K562 (cell line): ENCODE results near the gene PSMB8.

Experiments
- ATF3 ChIP-seq, 2 experiments: fragments of 450-650 bp in 1 of 2; sonication (generic) in 1 of 2; formaldehyde crosslinking in 1 of 2; IDR thresholded peaks in 1 of 2; conservative IDR thresholded peaks in 1 of 2; 2 replicates each; pipeline versions ENCODE4 v1.6.1 to v1.8.1; 2016 to 2023; ENCODE audit warnings: mild to moderate bottlenecking in 2 of 2, moderate library complexity in 2 of 2, inconsistent platforms in 1 of 2, missing genetic modification reagents in 1 of 2
- CTCF ChIP-seq, 3 experiments: IDR thresholded peaks in 2 of 3; conservative IDR thresholded peaks in 1 of 3; 2 replicates each; pipeline ENCODE4 v1.5.1; 2011 to 2012; ENCODE audit warnings: low read length in 3 of 3, mild to moderate bottlenecking in 3 of 3, control low read depth in 2 of 3, improper control_type of control experiment in 1 of 3, inconsistent platforms in 1 of 3, low read depth in 1 of 3, mixed read lengths in 1 of 3, moderate library complexity in 1 of 3; ENCODE audit not compliant: insufficient read depth in 2 of 3
- E2F6 ChIP-seq, 2 experiments: IDR thresholded peaks; 2 replicates each; pipeline ENCODE4 v1.6.1; 2011; ENCODE audit warnings: borderline replicate concordance in 1 of 2, control low read depth in 1 of 2, low read depth in 1 of 2, low read length in 1 of 2, mild to moderate bottlenecking in 1 of 2, mixed read lengths in 1 of 2, moderate library complexity in 1 of 2; ENCODE audit not compliant: insufficient read depth in 1 of 2, insufficient read length in 1 of 2, poor library complexity in 1 of 2, severe bottlenecking in 1 of 2; ENCODE audit errors: extremely low read depth in 1 of 2
- KLF13 ChIP-seq: fragments of 450-650 bp; IDR thresholded peaks from 2 replicates; pipeline ENCODE4 v1.6.1; 2016; ENCODE audit warnings: missing genetic modification characterization, low read depth, mild to moderate bottlenecking, missing compliant biosample characterization, moderate library complexity, borderline replicate concordance
- LEF1 ChIP-seq: fragments of 450-650 bp; IDR thresholded peaks from 2 replicates; pipeline ENCODE4 v1.6.1; 2016; ENCODE audit warnings: mild to moderate bottlenecking
- POLR2AphosphoS5 ChIP-seq: IDR thresholded peaks from 2 replicates; pipeline ENCODE4 v1.6.1; 2011; ENCODE audit warnings: mild to moderate bottlenecking, low read depth, low read length, moderate library complexity; ENCODE audit not compliant: control insufficient read depth, insufficient read depth
- RBM39 ChIP-seq: fragments of 200-400 bp; formaldehyde crosslinking; optimal IDR thresholded peaks from 2 replicates; pipeline ENCODE3; 2018; ENCODE audit warnings: low read depth, low read length
- RFX5 ChIP-seq: IDR thresholded peaks from 2 replicates; pipeline ENCODE4 v1.6.1; 2011; ENCODE audit warnings: low read depth, mild to moderate bottlenecking, improper control_type of control experiment, low read length
- SP2 ChIP-seq: IDR thresholded peaks from 2 replicates; pipeline ENCODE4 v1.6.1; 2011; ENCODE audit warnings: mild to moderate bottlenecking, low read depth, low read length, moderate library complexity; ENCODE audit not compliant: poor library complexity, severe bottlenecking; ENCODE audit errors: extremely low read depth
- ZNF165 ChIP-seq: fragments of 250-450 bp; sonication (Bioruptor Pico); IDR thresholded peaks from 2 replicates; pipeline ENCODE4 v1.4.0; 2020; ENCODE audit warnings: borderline replicate concordance
- TF ChIP-seq, protein P1 (sequence below): fragments of 250-450 bp; sonication (Bioruptor Pico); IDR thresholded peaks from 2 replicates; pipeline ENCODE4 v1.4.0; 2020; ENCODE audit warnings: mild to moderate bottlenecking, moderate library complexity

GRCh38 chr6:32796848-32797776, 46.7 kb downstream of the PSMB8 start:
- TF ChIP-seq CTCF (IDR thresholded peaks at IDR 0.05 in 2 of 3, conservative IDR thresholded peaks at IDR 0.05 in 1 of 3; ENCODE audit: insufficient read depth in 2 of 3, low read depth in 1 of 3, low read length in 3 of 3) (peak; percentile 80 to 93 (median 88)), ATF3 (IDR thresholded peaks at IDR 0.05) (peak; percentile 59), ATF3 (CRISPR knock-in tag; conservative IDR thresholded peaks at IDR 0.05) (no peak), LEF1 (no peak), RFX5 (no peak), POLR2AphosphoS5 (no peak), ZNF165 (CRISPR knock-in tag) (no peak), E2F6 (IDR thresholded peaks at IDR 0.05; ENCODE audit: borderline replicate concordance in 1 of 2, extremely low read depth in 1 of 2, insufficient read depth in 1 of 2, insufficient read length in 1 of 2, low read depth in 1 of 2, low read length in 1 of 2, poor library complexity in 1 of 2, severe bottlenecking in 1 of 2) (no peak), SP2 (no peak), RBM39 (no peak), KLF13 (tag) (no peak)
- TF ChIP-seq, protein P1, sequence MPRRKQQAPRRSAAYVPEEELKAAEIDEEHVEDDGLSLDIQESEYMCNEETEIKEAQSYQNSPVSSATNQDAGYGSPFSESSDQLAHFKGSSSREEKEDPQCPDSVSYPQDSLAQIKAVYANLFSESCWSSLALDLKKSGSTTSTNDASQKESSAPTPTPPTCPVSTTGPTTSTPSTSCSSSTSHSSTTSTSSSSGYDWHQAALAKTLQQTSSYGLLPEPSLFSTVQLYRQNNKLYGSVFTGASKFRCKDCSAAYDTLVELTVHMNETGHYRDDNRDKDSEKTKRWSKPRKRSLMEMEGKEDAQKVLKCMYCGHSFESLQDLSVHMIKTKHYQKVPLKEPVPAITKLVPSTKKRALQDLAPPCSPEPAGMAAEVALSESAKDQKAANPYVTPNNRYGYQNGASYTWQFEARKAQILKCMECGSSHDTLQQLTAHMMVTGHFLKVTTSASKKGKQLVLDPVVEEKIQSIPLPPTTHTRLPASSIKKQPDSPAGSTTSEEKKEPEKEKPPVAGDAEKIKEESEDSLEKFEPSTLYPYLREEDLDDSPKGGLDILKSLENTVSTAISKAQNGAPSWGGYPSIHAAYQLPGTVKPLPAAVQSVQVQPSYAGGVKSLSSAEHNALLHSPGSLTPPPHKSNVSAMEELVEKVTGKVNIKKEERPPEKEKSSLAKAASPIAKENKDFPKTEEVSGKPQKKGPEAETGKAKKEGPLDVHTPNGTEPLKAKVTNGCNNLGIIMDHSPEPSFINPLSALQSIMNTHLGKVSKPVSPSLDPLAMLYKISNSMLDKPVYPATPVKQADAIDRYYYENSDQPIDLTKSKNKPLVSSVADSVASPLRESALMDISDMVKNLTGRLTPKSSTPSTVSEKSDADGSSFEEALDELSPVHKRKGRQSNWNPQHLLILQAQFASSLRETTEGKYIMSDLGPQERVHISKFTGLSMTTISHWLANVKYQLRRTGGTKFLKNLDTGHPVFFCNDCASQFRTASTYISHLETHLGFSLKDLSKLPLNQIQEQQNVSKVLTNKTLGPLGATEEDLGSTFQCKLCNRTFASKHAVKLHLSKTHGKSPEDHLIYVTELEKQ, result no peak
